ENCODE measurements around the gene EDN1.

GRCh38 chr6:12298017-12298978 is 8.1 kb downstream of the EDN1 start:
- TF ChIP-seq ATF6 (CRISPR knock-in tag; conservative IDR thresholded peaks at IDR 0.05) (no peak), CREB1 (IDR thresholded peaks at IDR 0.05) (no peak), CREB1 (CRISPR knock-in tag; IDR thresholded peaks at IDR 0.05) (no peak), RAD21 (CRISPR knock-in tag; IDR thresholded peaks at IDR 0.05) (no peak), IRF1 (CRISPR knock-in tag; IDR thresholded peaks at IDR 0.05; ENCODE audit: low read depth) (no peak)
